Pancreas (tissue), 10 donors: ENCODE measurements around the gene PTPRQ. TPM values are rescaled to one million over a fixed set of nuclear protein-coding genes. Genes with fewer than 3 reads are reported as not detected.
A peak's percentile ranks its signal among the peaks of the same experiment; 100 is the strongest.
"Not testable (repeated sequence)": the region's sequence is repeated elsewhere in the genome, so short reads cannot be mapped to it uniquely, and the experiment has no call there.

Source experiments
- ATAC-seq, 4 donors: fragments of 200-7000 bp; cut with Tn5 transposase; one replicate each; pipeline versions ENCODE4 v1.8.0 to v1.9.1; 2020; ENCODE audit warnings: mild to moderate bottlenecking in 4 of 4, moderate library complexity in 4 of 4
- DNase-seq, 6 donors: peaks; one replicate each; pipeline ENCODE4 v3.0.0-alpha.2; 2020
- FAIRE-seq: peaks from 2 replicates; lab custom pipeline; 2012; peaks lifted over from hg19 to GRCh38; lab: Jason Lieb, UNC
- H3K27ac ChIP-seq, 4 donors: fragments of 200-600 bp; sonication (generic); 1 replicate in 3 of 4; 2 replicates in 1 of 4; pipeline versions ENCODE4 v1.5.0 to v1.8.0; 2020
- H3K27me3 ChIP-seq, 4 donors: fragments of 200-600 bp; one replicate each; pipeline ENCODE4 v1.8.0; 2021
- H3K36me3 ChIP-seq, 3 donors: fragments of 200-600 bp; sonication (generic) in 1 of 3; one replicate each; pipeline versions ENCODE4 v1.5.0 to v1.8.0; 2020 to 2021
- H3K4me1 ChIP-seq, 3 donors: fragments of 200-600 bp; one replicate each; pipeline ENCODE4 v1.8.0; 2021
- H3K4me3 ChIP-seq, 4 donors: fragments of 200-600 bp; sonication (generic) in 2 of 4; one replicate each; pipeline versions ENCODE4 v1.5.0 to v1.8.0; 2020 to 2021
- H3K9me3 ChIP-seq, 4 donors: fragments of 200-600 bp; one replicate each; pipeline ENCODE4 v1.8.0; 2021
- CTCF ChIP-seq, 4 donors: fragments of 200-600 bp; sonication (generic) in 3 of 4; IDR thresholded peaks; one replicate each; pipeline versions ENCODE4 v1.5.0 to v1.8.0; 2021; ENCODE audit warnings: antibody characterized with exemption in 4 of 4
- WGBS, 2 donors: extraction: QIAGEN DNeasy Blood & Tissue Kit; methylation state at CpG; one replicate each; pipeline ENCODE4 v1.1.7; 2013; 5-methylcytosine and 5-hydroxymethylcytosine counted together
- intact Hi-C, 3 donors: fragments of 100-400 bp; cut with DNase I; formaldehyde crosslinking; loops; one replicate each; pipeline versions ENCODE4 v1.11.1 to v1.14.2; 2022
- polyA plus RNA-seq, 2 donors: library from polyadenylated mRNA; stranded (reverse); fragments of 200-250 nt; gene quantifications; one replicate each; pipeline ENCODE4 v1.2.3, GENCODE V29; 2013
- total RNA-seq, 6 donors: library from RNA; stranded (reverse); fragmentation: NEBNext Ultra II Directional in 4 of 6; extraction: Animal tissue kit (Norgen Biotek cat#: 25700) in 4 of 6; gene quantifications; one replicate each; pipeline versions ENCODE4 v1.2.1 to v1.2.4, GENCODE V29; 2021 to 2023
- donor health status: healthy with polysubstance abuse.
- donor health status: DM: no; HTN: no; CAD: no; lungs with moderate emphysema.
- donor health status: DM: no; HTN: no; CAD: no.
- donor health status: control.
- donor health status: control.
- donor health status: Bipolar disorder and iron deficiency.
- donor health status: DM: yes; HTN: yes; CAD: no.
- donor health status: DM: no; HTN: no; CAD: no.
- donor health status: DM: no; HTN: no; CAD: no.
- donor health status: DM: yes; HTN: yes; CAD: no.

PTPRQ gene
- total and polyA plus RNA-seq, 8 donors: 0.09 to 0.91 (median 0.43) TPM

- WGBS, 2 donors: 35 to 49% methylated on average over 2 of the region's 2 CpGs
- Histone ChIP-seq H3K4me1 (no peaks in the 10 kb centered on the region), H3K27me3 (peaks cover 0 to 6% (median 0%) of the 10 kb centered on the region in 4 donors), H3K27ac (no peak overlapping the region), H3K36me3 (no peaks in the 10 kb centered on the region), H3K9me3 (no peaks in the 10 kb centered on the region), H3K4me3 (no peak overlapping the region)
- FAIRE-seq: no peak
- DNase-seq: no peak
- no peak for ATAC-seq
- intact Hi-C loops: no loop called here
- no peak for TF ChIP-seq CTCF (IDR thresholded peaks at IDR 0.05)
These were observed 211.7 kb downstream of the PTPRQ start for GRCh38 chr12:80655751-80656150.

- no peak for FAIRE-seq
These were observed 215.6 kb downstream of the PTPRQ start for GRCh38 chr12:80659512-80660063.

GRCh38 chr12:80662586-80662985 lies 218.6 kb downstream of the PTPRQ start:
- no peak for FAIRE-seq
- no peak for DNase-seq
- no peaks in the 10 kb centered on the region for H3K36me3 ChIP-seq
- H3K4me1 ChIP-seq: no peaks in the 10 kb centered on the region
- no peak for ATAC-seq
- no peaks in the 10 kb centered on the region for H3K9me3 ChIP-seq
- no peak overlapping the region for H3K27ac ChIP-seq
- H3K27me3 ChIP-seq: no peaks in the 10 kb centered on the region
- no peak for TF ChIP-seq CTCF (IDR thresholded peaks at IDR 0.05)
- intact Hi-C loops: no loop called here
- no peak overlapping the region for H3K4me3 ChIP-seq

More at GRCh38 chr12:80659512-80660063, 215.6 kb downstream of the PTPRQ start:
- H3K9me3 ChIP-seq: no peaks in the 10 kb centered on the region
- DNase-seq (no peak), ATAC-seq (no peak)
- H3K4me1 ChIP-seq: no peaks in the 10 kb centered on the region
- H3K27ac ChIP-seq: no peak overlapping the region
- no peak for TF ChIP-seq CTCF (IDR thresholded peaks at IDR 0.05)
- H3K4me3 ChIP-seq: no peak overlapping the region
- H3K36me3 ChIP-seq: no peaks in the 10 kb centered on the region
- H3K27me3 ChIP-seq: peaks cover 0 to 2% (median 0%) of the 10 kb centered on the region in 4 donors
- 60 to 68% methylated on average over 5 of the region's 5 CpGs for WGBS, 2 donors
- intact Hi-C loops: no loop called here

GRCh38 chr12:80670214-80670613 lies 226.2 kb downstream of the PTPRQ start:
- DNase-seq: no peak
- ATAC-seq: no peak
- Histone ChIP-seq H3K36me3 (no peaks in the 10 kb centered on the region), H3K27me3 (no peaks in the 10 kb centered on the region), H3K4me1 (no peaks in the 10 kb centered on the region), H3K9me3 (no peaks in the 10 kb centered on the region), H3K4me3 (no peak overlapping the region), H3K27ac (no peak overlapping the region)
- intact Hi-C loops: no loop called here
- FAIRE-seq: no peak
- WGBS, 2 donors: 50 to 55% methylated on average over 5 of the region's 5 CpGs
- no peak for TF ChIP-seq CTCF (IDR thresholded peaks at IDR 0.05)

GRCh38 chr12:80676042-80676636 lies 232.1 kb downstream of the PTPRQ start:
- H3K4me3 ChIP-seq, H3K27me3 ChIP-seq, H3K27ac ChIP-seq, H3K4me1 ChIP-seq, FAIRE-seq, ATAC-seq, H3K9me3 ChIP-seq, intact Hi-C loops, H3K36me3 ChIP-seq: not testable (repeated sequence)
- WGBS, 2 donors: 83 to 91% methylated on average over 13 of the region's 13 CpGs
- DNase-seq: peak in 2 of 6 donors; percentile 2 to 14
